HUES6 (cell line): ENCODE data around the gene CUL4A.
"Not testable (repeated sequence)": the region's sequence is repeated elsewhere in the genome, so short reads cannot be mapped to it uniquely, and the experiment has no call there.

Experiments
- H3K27ac ChIP-seq: 2 replicates; pipeline ENCODE4 v1.7.0; 2013; ENCODE audit warnings: low read depth, mild to moderate bottlenecking, low read length, inconsistent platforms
- H3K27me3 ChIP-seq: 2 replicates; pipeline ENCODE4 v1.6.1; 2013; ENCODE audit warnings: low read length; ENCODE audit not compliant: control insufficient read depth, insufficient read depth
- H3K36me3 ChIP-seq: 2 replicates; pipeline ENCODE4 v1.6.1; 2013; ENCODE audit warnings: low read length; ENCODE audit not compliant: control insufficient read depth, insufficient read depth
- H3K4me1 ChIP-seq: 2 replicates; pipeline ENCODE4 v1.6.1; 2013; ENCODE audit warnings: low read length; ENCODE audit not compliant: control insufficient read depth, insufficient read depth
- H3K4me3 ChIP-seq: 2 replicates; pipeline ENCODE4 v1.5.1; 2013; ENCODE audit warnings: low read depth, low read length
- H3K9ac ChIP-seq: one replicate; pipeline ENCODE4 v1.6.1; 2013; ENCODE audit warnings: mild to moderate bottlenecking, low read length
- H3K9me3 ChIP-seq: 2 replicates; pipeline ENCODE4 v1.6.1; 2013; ENCODE audit warnings: low read depth, low read length; ENCODE audit not compliant: control insufficient read depth, insufficient read depth

The CUL4A gene

DNA sequence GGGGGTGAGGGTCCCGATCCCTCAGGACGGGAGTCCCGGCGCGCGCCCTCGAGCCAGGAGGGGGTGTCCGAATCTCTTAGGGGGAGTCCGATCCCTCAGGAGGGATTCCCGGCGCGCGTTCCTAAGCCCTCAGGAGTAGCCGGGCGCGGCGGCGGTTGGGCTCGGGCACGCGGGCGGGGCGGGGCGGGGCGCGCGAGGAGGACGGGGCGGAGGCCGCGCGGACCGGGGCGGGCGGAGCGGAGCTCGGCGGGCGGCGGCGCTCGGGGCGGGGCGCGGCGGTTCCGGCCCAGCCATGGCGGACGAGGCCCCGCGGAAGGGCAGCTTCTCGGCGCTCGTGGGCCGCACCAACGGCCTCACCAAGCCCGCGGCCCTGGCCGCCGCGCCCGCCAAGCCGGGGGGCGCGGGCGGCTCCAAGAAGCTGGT is at the start of gene CUL4A:
Gene CUL4A, plus strand, starts transcription at position 278 of the 423 bp plus-strand sequence. Its CDS starts 15 bp downstream, at position 293.
- Histone ChIP-seq H3K27ac (peak within 1 kb of the TSS; percentile 99), H3K9me3 (no peaks in the 10 kb centered on the region), H3K9ac (peak within 1 kb of the TSS; percentile 92), H3K4me1 (0 out of 2 replicates have a peak, but pooled peaks cover 3% of the 10 kb centered on the region), H3K4me3 (peak within 1 kb of the TSS; percentile 95), H3K27me3 (no peaks in the 10 kb centered on the region), H3K36me3 (peaks cover 31% of the 10 kb centered on the region)

DNA sequence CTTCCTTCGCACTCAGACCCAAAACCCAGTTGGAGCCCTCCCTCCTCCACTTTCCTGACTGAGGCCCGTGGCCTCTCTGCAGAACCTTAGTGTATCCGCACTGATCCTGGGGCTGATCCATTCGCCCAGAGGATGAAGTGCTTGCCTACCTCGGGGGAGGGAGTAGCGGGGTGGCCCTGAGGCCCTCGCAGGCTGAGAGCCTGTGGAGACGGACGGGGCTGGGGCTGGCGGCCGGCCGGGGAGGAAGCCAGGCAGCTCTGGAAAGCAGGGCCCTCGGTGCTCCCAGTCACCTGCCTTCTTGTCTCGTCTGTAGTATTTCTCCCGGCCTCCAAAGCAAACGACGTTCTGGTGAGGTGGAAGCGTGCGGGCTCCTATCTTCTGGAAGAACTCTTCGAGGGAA is 49.7 kb upstream of the CUL4A start:
- no peak overlapping the region for H3K9ac ChIP-seq
- H3K27me3 ChIP-seq = peaks cover 30% of the 10 kb centered on the region; the same call in 1 of the 2 replicates
- H3K27ac ChIP-seq = no peak overlapping the region
- H3K4me3 ChIP-seq = no peak overlapping the region
- H3K4me1 ChIP-seq = peaks cover 28% of the 10 kb centered on the region
- no peaks in the 10 kb centered on the region for H3K36me3 ChIP-seq
- H3K9me3 ChIP-seq = peaks cover 3% of the 10 kb centered on the region; the same call in 1 of the 2 replicates

- Histone ChIP-seq H3K36me3 (no peaks in the 10 kb centered on the region; the same call in 1 of the 2 replicates), H3K9ac (no peak overlapping the region), H3K4me1 (peaks cover 28% of the 10 kb centered on the region)
Observed at GRCh38 chr13:113160983-113161382, 48.4 kb upstream of the CUL4A start.

DNA sequence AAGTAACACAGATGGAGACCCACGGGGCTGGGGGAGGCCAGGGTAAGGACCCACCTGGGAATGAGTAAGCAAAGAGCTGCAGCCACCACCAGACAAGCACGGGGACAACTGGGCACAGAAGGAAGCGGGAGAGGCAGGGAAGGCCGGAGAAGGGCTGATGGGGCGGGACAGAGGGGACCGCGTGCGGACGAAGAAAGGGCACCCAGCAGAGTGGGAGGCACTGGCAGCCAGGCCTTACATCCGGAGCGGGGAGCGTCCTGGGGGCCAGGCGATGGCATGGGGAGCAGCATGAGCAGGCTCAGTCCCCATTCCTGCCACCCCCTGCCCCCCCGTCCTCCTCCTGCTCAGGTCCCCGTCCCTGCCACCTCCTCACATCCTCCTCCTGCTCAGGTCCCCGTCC is 48.0 kb upstream of the CUL4A start:
- peaks cover 30% of the 10 kb centered on the region; the same call in 1 of the 2 replicates for H3K27me3 ChIP-seq
- H3K9ac ChIP-seq = no peak overlapping the region
- H3K4me1 ChIP-seq = peaks cover 28% of the 10 kb centered on the region
- H3K4me3 ChIP-seq = no peak overlapping the region
- H3K36me3 ChIP-seq = no peaks in the 10 kb centered on the region; the same call in 1 of the 2 replicates
- 0 out of 2 replicates have a peak, but pooled peaks cover under 1% of the 10 kb centered on the region for H3K9me3 ChIP-seq
- H3K27ac ChIP-seq = no peak overlapping the region

More at GRCh38 chr13:113160983-113161382, 48.4 kb upstream of the CUL4A start:
- no peak overlapping the region for H3K27ac ChIP-seq
- peaks cover 30% of the 10 kb centered on the region; the same call in 1 of the 2 replicates for H3K27me3 ChIP-seq
- no peak overlapping the region; the same call in 1 of the 2 replicates for H3K4me3 ChIP-seq
- 0 out of 2 replicates have a peak, but pooled peaks cover 3% of the 10 kb centered on the region for H3K9me3 ChIP-seq

DNA sequence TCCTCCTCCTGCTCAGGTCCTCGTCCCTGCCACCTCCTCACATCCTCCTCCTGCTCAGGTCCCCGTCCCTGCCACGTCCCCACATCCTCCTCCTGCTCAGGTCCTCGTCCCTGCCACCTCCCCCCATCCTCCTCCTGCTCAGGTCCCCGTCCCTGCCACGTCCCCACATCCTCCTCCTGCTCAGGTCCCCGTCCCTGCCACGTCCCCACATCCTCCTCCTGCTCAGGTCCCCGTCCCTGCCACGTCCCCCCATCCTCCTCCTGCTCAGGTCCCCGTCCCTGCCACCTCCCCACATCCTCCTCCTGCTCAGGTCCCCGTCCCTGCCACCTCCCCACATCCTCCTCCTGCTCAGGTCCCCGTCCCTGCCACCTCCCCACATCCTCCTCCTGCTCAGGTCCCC is 47.4 kb upstream of the CUL4A start:
- not testable (repeated sequence) for H3K4me3 ChIP-seq, H3K36me3 ChIP-seq, H3K27ac ChIP-seq, H3K9me3 ChIP-seq, H3K9ac ChIP-seq
- Histone ChIP-seq H3K4me1 (peaks cover 28% of the 10 kb centered on the region), H3K27me3 (peaks cover 30% of the 10 kb centered on the region; the same call in 1 of the 2 replicates)

GRCh38 chr13:113162783-113163685 is 46.4 kb upstream of the CUL4A start:
- H3K4me3 ChIP-seq = no peak overlapping the region
- H3K4me1 ChIP-seq = peaks cover 24% of the 10 kb centered on the region
- peaks cover 4% of the 10 kb centered on the region; the same call in 1 of the 2 replicates for H3K36me3 ChIP-seq
- H3K9me3 ChIP-seq = no peaks in the 10 kb centered on the region
- peaks cover 30% of the 10 kb centered on the region; the same call in 1 of the 2 replicates for H3K27me3 ChIP-seq
- H3K27ac ChIP-seq = no peak overlapping the region
- H3K9ac ChIP-seq = no peak overlapping the region

DNA sequence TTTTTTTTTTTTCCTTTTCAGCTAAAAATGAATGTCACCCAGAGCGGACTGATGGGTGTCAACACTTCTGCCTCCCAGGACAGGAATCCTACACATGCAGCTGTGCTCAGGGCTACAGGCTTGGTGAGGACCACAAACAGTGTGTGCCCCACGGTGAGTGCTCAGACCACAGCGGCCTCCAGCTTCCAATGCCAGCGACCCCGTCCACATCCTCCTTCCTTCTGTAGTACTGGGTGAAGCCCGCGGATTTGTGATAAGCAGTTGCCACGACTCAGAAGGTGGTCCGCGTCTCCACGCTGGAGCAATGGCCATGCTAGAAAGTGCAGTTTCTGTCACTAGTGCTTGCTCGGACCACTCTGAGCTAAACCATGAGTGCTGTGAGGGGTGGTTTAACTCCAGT is 44.9 kb upstream of the CUL4A start:
- Histone ChIP-seq H3K9me3 (no peaks in the 10 kb centered on the region), H3K4me3 (no peak overlapping the region), H3K27me3 (peaks cover 30% of the 10 kb centered on the region; the same call in 1 of the 2 replicates), H3K27ac (no peak overlapping the region), H3K36me3 (peaks cover 16% of the 10 kb centered on the region), H3K9ac (no peak overlapping the region), H3K4me1 (peaks cover 11% of the 10 kb centered on the region)

GRCh38 chr13:113166266-113166665 is 43.1 kb upstream of the CUL4A start:
- Histone ChIP-seq H3K4me1 (peaks cover 7% of the 10 kb centered on the region; the same call in 1 of the 2 replicates), H3K36me3 (peaks cover 24% of the 10 kb centered on the region), H3K4me3 (no peak overlapping the region), H3K27ac (no peak overlapping the region), H3K9me3 (no peaks in the 10 kb centered on the region), H3K27me3 (peaks cover 19% of the 10 kb centered on the region; the same call in 1 of the 2 replicates), H3K9ac (no peak overlapping the region)

GRCh38 chr13:113166681-113167080 is 42.7 kb upstream of the CUL4A start:
- H3K4me1 ChIP-seq = peaks cover 5% of the 10 kb centered on the region; the same call in 1 of the 2 replicates
- peaks cover 28% of the 10 kb centered on the region for H3K36me3 ChIP-seq
- H3K9ac ChIP-seq = no peak overlapping the region
- H3K27me3 ChIP-seq = peaks cover 15% of the 10 kb centered on the region; the same call in 1 of the 2 replicates
- no peaks in the 10 kb centered on the region for H3K9me3 ChIP-seq
- H3K27ac ChIP-seq = no peak overlapping the region
- no peak overlapping the region for H3K4me3 ChIP-seq

DNA sequence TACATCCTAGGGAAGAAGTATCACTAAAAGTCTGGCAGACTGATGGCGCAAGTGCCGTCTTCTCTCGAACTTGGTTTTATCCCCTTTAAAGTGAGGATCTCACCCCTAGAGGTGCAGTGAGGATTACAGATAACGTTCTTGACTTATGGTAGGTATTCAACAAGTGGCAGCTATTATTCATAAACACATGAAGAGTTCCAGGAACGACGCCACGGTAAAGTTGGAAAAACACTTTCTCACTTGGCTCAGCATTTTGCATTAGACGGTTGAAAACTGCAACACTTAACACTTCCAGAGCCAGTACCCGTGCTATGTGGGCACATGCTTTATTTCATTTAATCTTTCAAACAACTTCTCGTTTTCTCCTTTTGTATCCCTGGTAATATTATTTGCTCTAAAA is 42.3 kb upstream of the CUL4A start:
- peaks cover 13% of the 10 kb centered on the region; the same call in 1 of the 2 replicates for H3K27me3 ChIP-seq
- peaks cover 5% of the 10 kb centered on the region; the same call in 1 of the 2 replicates for H3K4me1 ChIP-seq
- no peak overlapping the region for H3K27ac ChIP-seq
- peaks cover 32% of the 10 kb centered on the region for H3K36me3 ChIP-seq
- H3K4me3 ChIP-seq = no peak overlapping the region
- no peaks in the 10 kb centered on the region for H3K9me3 ChIP-seq
- no peak overlapping the region for H3K9ac ChIP-seq

- no peak overlapping the region for H3K9ac ChIP-seq
- no peaks in the 10 kb centered on the region for H3K9me3 ChIP-seq
- peaks cover 12% of the 10 kb centered on the region; the same call in 1 of the 2 replicates for H3K27me3 ChIP-seq
- peaks cover 5% of the 10 kb centered on the region; the same call in 1 of the 2 replicates for H3K4me1 ChIP-seq
- H3K36me3 ChIP-seq = peaks cover 37% of the 10 kb centered on the region
- no peak overlapping the region for H3K4me3 ChIP-seq
- no peak overlapping the region for H3K27ac ChIP-seq
Observed at GRCh38 chr13:113167575-113167974, 41.8 kb upstream of the CUL4A start.
